Trophoblast cell (in vitro differentiated cells and primary cell): ENCODE results near the gene SPATA18.

Experiments
- DNase-seq, 2 donors: peaks; one replicate each; pipeline ENCODE4 v3.0.0-alpha.2; 2016
- H2AFZ ChIP-seq: 2 replicates; pipeline ENCODE4 v1.6.1; 2013; ENCODE audit warnings: low read length, moderate library complexity, mild to moderate bottlenecking; ENCODE audit not compliant: insufficient read depth, poor library complexity
- H2AK5ac ChIP-seq: 2 replicates; pipeline ENCODE4 v1.6.1; 2013; ENCODE audit warnings: mild to moderate bottlenecking, low read length
- H2BK120ac ChIP-seq: 2 replicates; pipeline ENCODE4 v1.6.1; 2013; ENCODE audit warnings: low read length, mild to moderate bottlenecking, moderate library complexity; ENCODE audit not compliant: insufficient read depth, poor library complexity
- H2BK12ac ChIP-seq: 2 replicates; pipeline ENCODE4 v1.6.1; 2013; ENCODE audit warnings: mild to moderate bottlenecking, low read length, moderate library complexity
- H2BK5ac ChIP-seq: 2 replicates; pipeline ENCODE4 v1.6.1; 2013; ENCODE audit warnings: low read length, low read depth, moderate library complexity, mild to moderate bottlenecking; ENCODE audit not compliant: poor library complexity
- H3K14ac ChIP-seq: 2 replicates; pipeline ENCODE4 v1.6.1; 2013; ENCODE audit warnings: mild to moderate bottlenecking, low read length
- H3K18ac ChIP-seq: 2 replicates; pipeline ENCODE4 v1.6.1; 2013; ENCODE audit warnings: mild to moderate bottlenecking, low read length
- H3K23ac ChIP-seq: 2 replicates; pipeline ENCODE4 v1.6.1; 2013; ENCODE audit warnings: low read length
- H3K27ac ChIP-seq: 2 replicates; pipeline ENCODE4 v1.5.1; 2013; ENCODE audit warnings: low read depth, mild to moderate bottlenecking, inconsistent platforms, low read length, moderate library complexity
- H3K27me3 ChIP-seq: 2 replicates; pipeline ENCODE4 v1.6.1; 2013; ENCODE audit warnings: inconsistent platforms, mild to moderate bottlenecking, low read length, moderate library complexity; ENCODE audit not compliant: insufficient read depth
- H3K36me3 ChIP-seq, 2 experiments: 1 replicate in 1 of 2; 2 replicates in 1 of 2; pipeline ENCODE4 v1.6.1; 2013; ENCODE audit warnings: low read length in 2 of 2, mild to moderate bottlenecking in 2 of 2, moderate library complexity in 1 of 2; ENCODE audit not compliant: insufficient read depth in 2 of 2, control insufficient read depth in 1 of 2
- H3K4ac ChIP-seq: 2 replicates; pipeline ENCODE4 v1.6.1; 2013; ENCODE audit warnings: low read depth, mild to moderate bottlenecking, low read length, moderate library complexity
- H3K4me1 ChIP-seq, 2 experiments: 1 replicate in 1 of 2; 2 replicates in 1 of 2; pipeline ENCODE4 v1.6.1; 2013; ENCODE audit warnings: low read length in 2 of 2, mild to moderate bottlenecking in 2 of 2, moderate library complexity in 1 of 2; ENCODE audit not compliant: insufficient read depth in 2 of 2, control insufficient read depth in 1 of 2
- H3K4me2 ChIP-seq: 2 replicates; pipeline ENCODE4 v1.6.1; 2013; ENCODE audit warnings: inconsistent platforms, mild to moderate bottlenecking, low read length, moderate library complexity
- H3K4me3 ChIP-seq: 2 replicates; pipeline ENCODE4 v1.5.1; 2013; ENCODE audit warnings: mild to moderate bottlenecking, low read depth, low read length, inconsistent platforms
- H3K79me1 ChIP-seq: one replicate; pipeline ENCODE4 v1.6.1; 2013; ENCODE audit warnings: low read length
- H3K79me2 ChIP-seq: 2 replicates; pipeline ENCODE4 v1.6.1; 2013; ENCODE audit warnings: low read length, mild to moderate bottlenecking; ENCODE audit not compliant: control insufficient read depth, insufficient read depth, poor library complexity
- H3K9ac ChIP-seq: 2 replicates; pipeline ENCODE4 v1.6.1; 2013; ENCODE audit warnings: mild to moderate bottlenecking, low read length
- H3K9me3 ChIP-seq: 2 replicates; pipeline ENCODE4 v1.6.1; 2013; ENCODE audit warnings: low read depth, mild to moderate bottlenecking, control low read depth, inconsistent platforms, low read length; ENCODE audit not compliant: insufficient read depth
- H4K12ac ChIP-seq: 2 replicates; pipeline ENCODE4 v1.6.1; 2013; ENCODE audit warnings: low read depth, mild to moderate bottlenecking, low read length, moderate library complexity
- H4K8ac ChIP-seq: 2 replicates; pipeline ENCODE4 v1.6.1; 2013; ENCODE audit warnings: low read depth, mild to moderate bottlenecking, low read length, moderate library complexity
- H4K91ac ChIP-seq: one replicate; pipeline ENCODE4 v1.6.1; 2013; ENCODE audit warnings: low read depth, mild to moderate bottlenecking, low read length, moderate library complexity
- WGBS: extraction: QIAGEN DNeasy Blood & Tissue Kit; methylation state at CpG from one replicate; pipeline ENCODE4 v1.1.7; 2013; ENCODE audit warnings: missing lambda C conversion rate; ENCODE audit not compliant: insufficient read length, insufficient coverage; ENCODE audit errors: extremely low coverage; 5-methylcytosine and 5-hydroxymethylcytosine counted together

SPATA18 gene

DNA sequence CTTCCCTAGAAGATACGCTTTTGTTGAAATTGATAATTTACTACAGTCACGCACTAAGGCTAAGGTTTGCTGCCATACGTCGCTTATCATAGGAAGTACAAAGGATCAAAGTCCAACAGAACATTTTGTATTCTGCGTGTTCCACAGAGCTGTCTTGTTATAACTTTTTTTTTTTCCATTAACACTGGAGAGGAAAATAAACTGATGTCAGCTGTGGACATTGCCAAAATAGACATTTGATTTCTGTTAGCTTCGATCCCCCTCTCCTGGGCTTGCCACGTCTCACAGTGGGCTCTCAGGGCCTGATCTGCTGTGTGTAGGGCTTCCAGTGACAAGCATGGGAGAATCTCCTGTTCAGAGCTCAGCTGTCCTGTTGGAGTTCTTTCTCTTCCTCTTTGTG, 93.3 kb downstream of the SPATA18 start:
- Histone ChIP-seq H4K8ac (no peak overlapping the region), H3K23ac (no peak overlapping the region), H3K9ac (no peak overlapping the region), H2AK5ac (no peak overlapping the region), H4K12ac (no peak overlapping the region), H3K4me1 (no peaks in the 10 kb centered on the region), H3K27me3 (no peaks in the 10 kb centered on the region), H3K4me2 (no peak overlapping the region), H3K9me3 (no peaks in the 10 kb centered on the region), H3K4ac (no peak overlapping the region), H3K14ac (no peak overlapping the region), H3K79me1 (no peaks in the 10 kb centered on the region), H3K4me3 (no peak overlapping the region), H3K36me3 (no peaks in the 10 kb centered on the region), H2BK5ac (no peak overlapping the region), H3K79me2 (no peaks in the 10 kb centered on the region), H3K27ac (no peak overlapping the region), H4K91ac (no peak overlapping the region), H2BK12ac (no peak overlapping the region), H2AFZ (no peak overlapping the region), H2BK120ac (no peak overlapping the region), H3K18ac (no peak overlapping the region)
- no peak for DNase-seq
- WGBS = no CpG with 5 or more reads among the region's 7 CpGs
